GM19193 (cell line): ENCODE measurements around the gene SLC25A18.

Source experiments
- POLR2A ChIP-seq: IDR thresholded peaks from 4 replicates; pipeline ENCODE4 v1.6.1; 2011; ENCODE audit not compliant: insufficient read depth, insufficient read length; ENCODE audit errors: extremely low read depth

Gene SLC25A18

DNA sequence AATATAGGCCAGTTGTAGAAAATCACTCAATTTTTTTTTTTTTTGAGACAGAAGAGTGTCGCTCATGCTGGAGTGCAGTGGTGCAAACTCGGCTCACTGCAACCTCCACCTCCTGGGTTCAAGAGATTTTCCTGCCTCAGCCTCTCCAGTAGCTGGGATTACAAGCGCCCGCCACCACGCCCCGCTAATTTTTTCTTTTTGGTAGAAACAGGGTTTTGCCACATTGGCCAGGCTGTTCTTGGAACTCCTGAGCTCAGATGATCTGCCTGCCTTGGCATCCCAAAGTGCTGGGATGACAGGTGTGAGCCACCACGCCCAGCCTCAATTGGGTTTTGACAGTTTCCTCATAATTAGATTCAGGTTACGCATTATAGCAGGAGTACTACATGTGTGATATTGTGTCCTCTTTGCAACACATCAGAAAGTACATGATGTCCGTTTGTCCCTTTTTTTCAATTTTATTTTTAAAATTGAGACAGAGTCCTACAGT, 67.8 kb downstream of the SLC25A18 start:
- no peak for TF ChIP-seq POLR2A

DNA sequence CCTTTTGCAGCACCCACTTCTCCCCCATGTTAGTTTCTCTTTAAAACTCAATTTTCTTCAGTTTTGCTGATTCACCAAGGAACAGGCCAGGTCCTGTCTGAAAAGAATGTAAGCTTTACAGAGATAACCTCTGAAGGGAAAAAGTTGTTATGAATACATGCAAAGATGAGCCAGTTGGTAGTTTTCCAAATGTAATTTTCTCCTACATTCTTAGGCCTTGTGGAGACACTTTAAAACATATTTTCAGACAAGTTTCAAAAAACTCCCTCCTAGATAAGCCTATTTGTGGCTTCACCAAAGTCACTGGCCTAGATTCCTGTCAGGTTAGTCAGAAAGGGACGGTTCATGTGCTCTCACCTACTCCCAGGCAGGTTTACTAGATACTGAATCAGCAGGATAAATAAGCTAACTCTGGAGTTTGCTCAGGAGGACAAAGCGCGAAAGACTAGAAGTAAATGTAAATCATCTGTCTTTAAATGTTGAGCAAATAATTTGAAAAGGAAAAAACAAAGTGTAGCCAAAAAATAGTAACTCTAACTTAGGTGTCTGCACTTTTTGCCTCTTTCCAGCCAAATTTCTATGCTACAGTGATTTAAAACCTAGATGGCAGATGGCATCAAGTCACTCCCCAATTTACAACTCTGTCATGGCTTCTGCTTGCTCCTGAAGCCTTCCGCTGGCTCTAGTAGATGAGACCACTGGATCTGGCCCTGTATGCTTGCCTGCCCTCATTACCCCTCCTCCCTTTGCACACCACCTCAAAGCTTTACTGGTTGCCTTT, 70.1 kb downstream of the SLC25A18 start:
- TF ChIP-seq POLR2A = no peak

DNA sequence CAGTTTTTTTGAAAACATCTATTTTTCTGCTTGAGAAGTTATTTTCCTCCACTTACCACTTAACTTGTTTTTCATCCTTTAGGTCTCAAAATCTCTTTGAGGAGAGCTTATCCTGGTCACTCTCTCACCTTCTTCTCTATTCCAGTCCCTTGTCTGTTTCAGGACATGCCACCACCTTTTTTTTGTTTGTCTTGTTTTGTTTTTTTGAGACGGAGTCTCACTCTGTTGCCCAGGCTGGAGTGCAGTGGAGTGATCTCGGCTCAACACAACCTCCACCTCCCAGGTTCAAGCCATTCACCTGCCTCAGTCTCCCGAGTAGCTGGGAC, 70.7 kb downstream of the SLC25A18 start:
- no peak for TF ChIP-seq POLR2A

DNA sequence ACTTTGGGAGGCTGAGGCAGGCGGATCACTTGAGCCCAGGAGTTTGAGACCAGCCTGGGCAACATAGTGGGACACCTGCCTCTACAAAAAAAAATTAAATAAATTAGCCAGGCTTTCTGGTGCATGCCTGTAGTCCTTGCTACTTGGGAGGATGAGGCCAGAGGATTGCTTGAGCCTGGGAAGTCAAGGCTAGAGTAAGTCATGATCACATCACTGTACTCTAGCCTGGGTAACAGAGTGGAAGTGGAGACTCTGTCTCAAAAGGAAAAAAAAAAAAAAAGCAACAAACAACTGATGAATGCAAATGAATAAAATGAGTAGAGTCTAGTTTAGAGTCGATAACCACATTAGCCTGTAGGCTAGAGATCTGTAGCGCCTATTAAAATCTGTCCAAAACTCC, 71.4 kb downstream of the SLC25A18 start:
- no peak for TF ChIP-seq POLR2A

DNA sequence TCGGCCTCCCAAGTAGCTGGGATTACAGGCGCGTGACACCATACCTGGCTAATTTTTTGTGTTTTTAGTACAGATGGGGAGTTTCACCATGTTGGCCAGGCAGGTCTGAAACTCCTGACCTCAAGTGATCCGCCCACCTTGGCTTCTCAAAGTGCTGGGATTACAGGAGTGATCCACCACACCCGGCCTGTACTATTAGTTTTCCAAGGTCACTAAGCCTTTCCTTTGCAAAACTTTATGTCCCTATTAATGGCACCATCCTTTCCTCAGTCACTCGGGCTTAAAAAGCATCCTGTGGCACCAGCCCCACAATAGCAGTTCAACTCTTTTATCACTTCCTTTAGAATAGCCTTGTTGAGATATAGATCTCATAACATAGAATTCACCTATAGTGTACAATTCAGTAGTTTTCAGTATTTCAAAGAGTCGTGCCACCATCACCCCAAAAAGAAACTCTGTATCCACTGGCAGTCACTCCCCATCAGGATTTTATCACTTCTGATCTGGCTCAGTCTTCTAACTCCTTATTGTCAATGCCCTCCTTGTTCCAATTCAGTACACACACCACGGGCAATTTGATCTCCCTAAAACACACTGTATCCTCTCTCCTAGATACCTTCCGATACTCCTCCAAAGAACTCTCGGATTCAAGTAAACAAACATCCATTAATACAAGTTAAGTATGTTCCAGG, 74.3 kb downstream of the SLC25A18 start:
- no peak for TF ChIP-seq POLR2A

DNA sequence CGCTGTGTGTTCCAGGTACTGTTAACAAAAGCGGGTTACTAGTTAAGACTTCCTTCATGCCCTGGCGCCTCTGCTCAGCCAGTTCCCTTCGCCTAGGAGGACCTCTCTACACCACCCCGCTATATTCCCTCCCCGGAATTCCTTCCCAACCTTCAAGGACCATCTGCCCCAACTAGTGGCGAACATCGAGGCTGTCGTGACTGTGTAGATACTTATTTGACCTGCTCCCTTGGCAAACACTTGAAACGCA, 74.8 kb downstream of the SLC25A18 start:
- no peak for TF ChIP-seq POLR2A

DNA sequence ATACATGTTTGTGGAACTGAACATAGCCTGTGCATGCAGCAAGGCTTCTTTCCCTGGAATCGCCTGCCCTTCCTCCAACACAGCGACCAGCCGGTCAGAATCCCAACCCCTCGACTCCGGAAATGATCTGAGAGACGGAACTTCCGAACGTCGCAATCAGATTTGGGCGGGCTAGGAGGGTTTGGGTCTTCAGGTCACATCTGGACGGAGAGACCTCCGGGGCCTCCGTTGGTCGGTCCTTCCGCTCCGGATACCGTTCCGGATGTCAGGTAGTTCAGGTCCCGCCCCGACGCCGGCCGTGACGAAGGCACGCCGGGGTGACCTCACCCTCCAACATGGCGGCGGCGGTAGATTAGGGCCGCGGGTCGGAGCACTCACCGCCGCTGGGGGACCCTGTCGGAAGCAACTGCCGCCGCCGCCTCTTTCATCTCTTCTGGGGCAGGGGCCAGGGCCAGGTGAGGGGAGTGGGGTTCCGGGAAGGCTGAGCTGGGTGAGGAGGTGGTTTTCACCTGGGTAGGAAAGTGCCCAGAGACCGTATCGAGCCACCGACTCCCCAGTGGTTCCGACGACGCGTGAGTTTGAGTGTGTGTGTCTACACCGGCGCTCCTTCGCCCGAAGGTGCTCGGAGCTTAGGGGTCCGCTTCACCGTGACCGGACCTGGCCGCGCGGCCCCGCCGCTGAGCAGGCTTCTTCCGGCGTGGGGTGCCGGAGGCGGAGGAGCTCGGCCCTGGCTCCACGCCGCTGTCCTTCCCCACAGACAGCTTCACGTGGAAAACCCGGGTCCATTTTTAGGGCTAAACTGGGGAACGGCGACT, 75.3 kb downstream of the SLC25A18 start, which contains the start of gene BCL2L13:
Gene BCL2L13 (plus strand): TSS at position 326 of the 815 bp plus-strand sequence. CDS start 16,955 bp downstream, outside the sequence.
- peak; percentile 97 for TF ChIP-seq POLR2A

DNA sequence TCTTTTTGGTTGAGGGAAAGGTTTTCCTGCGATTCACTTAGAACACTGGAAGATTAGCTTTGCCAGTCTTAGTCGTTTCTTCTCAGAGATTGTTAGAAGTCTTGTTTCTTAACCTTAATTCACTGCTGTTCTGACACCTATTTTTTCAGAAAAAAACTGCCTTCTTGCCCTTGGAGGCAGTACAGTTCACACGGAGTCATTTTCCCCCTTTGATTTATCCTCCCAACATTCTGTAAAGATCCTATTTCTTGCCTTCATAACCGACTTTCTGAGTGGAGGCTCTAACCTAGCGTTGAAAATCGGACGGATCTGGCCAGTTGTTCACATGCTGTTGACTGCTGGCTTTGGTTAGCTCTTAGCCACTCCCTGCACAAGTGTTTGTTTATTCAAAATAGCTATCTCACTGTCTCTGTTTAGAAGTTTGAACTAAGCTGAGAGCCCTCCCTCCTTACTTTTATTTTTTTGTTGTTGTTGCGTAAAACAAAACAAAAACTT, 76.0 kb downstream of the SLC25A18 start:
- no peak for TF ChIP-seq POLR2A
